Epithelial cell of proximal tubule (primary cell): ENCODE results near the gene PROCA1. TPM values are rescaled to one million over a fixed set of nuclear protein-coding genes. Genes with fewer than 3 reads are reported as not detected.

Experiments used
- DNase-seq: peaks from one replicate; pipeline ENCODE4 v3.0.0-alpha.2; 2011; ENCODE audit warnings: low read depth
- H3K4me3 ChIP-seq: 2 replicates; pipeline ENCODE4 v1.5.1; 2011; ENCODE audit warnings: low read depth, mild to moderate bottlenecking, low read length
- total RNA-seq: library from RNA; depleted of rRNA; stranded (reverse); fragments of >200 nt; gene quantifications from 2 replicates; pipeline ENCODE4 v1.2.3, GENCODE V29; 2015
- TF ChIP-seq, protein P1 (sequence below): conservative IDR thresholded peaks from 2 replicates; pipeline ENCODE4 v1.5.1; 2012; ENCODE audit warnings: low read depth, mild to moderate bottlenecking, low read length

PROCA1 gene
- total RNA-seq, 1 donor from 2014 or later, result under 0.01 TPM

DNA sequence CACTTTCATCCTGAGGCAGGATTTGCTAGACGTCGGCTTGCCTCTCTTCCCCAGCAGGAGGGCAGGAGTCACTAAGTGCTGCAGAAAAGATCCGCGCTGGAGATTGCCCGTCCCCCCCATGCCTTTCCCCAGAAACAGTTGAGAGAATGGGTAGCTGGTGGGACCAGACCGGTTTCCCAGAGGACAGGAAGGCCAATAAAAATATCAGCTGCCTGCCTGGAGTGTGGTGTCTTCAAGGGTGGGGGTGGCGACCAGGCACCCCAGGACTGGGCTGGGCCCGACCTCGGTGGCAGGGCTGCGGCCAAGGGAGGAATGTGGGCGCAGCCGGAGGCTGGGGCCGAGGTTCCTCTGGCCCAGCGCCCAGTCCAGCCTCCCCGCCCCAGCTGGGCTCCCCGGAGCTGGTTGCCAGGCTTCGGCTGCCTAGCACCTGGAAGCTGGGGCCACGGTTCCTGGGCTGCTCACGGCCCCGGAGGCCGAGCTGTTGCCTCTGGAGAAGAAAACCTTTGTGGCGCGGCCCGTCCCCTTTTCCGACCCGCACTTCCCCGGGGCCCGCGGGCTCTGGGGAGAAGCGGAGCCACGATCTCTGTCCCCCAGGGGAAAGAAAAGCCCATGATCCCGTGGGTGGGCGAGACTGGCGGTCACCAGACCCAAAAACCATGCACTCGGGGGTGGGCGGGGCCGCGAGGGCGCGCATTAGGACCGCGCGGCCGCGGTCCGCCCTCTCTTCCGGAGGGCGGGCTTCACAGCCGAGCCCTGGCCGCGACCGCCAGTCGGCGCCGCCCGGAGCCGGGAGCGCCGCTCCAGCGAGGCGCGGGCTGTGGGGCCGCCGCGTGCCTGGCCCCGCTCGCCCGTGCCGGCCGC, 31.8 kb upstream of the PROCA1 start, which contains the start of gene TRAF4:
Gene TRAF4 (plus strand): TSS at position 769 of the 861 bp plus-strand sequence. CDS start 102 bp downstream, outside the sequence.
- TF ChIP-seq, protein P1, sequence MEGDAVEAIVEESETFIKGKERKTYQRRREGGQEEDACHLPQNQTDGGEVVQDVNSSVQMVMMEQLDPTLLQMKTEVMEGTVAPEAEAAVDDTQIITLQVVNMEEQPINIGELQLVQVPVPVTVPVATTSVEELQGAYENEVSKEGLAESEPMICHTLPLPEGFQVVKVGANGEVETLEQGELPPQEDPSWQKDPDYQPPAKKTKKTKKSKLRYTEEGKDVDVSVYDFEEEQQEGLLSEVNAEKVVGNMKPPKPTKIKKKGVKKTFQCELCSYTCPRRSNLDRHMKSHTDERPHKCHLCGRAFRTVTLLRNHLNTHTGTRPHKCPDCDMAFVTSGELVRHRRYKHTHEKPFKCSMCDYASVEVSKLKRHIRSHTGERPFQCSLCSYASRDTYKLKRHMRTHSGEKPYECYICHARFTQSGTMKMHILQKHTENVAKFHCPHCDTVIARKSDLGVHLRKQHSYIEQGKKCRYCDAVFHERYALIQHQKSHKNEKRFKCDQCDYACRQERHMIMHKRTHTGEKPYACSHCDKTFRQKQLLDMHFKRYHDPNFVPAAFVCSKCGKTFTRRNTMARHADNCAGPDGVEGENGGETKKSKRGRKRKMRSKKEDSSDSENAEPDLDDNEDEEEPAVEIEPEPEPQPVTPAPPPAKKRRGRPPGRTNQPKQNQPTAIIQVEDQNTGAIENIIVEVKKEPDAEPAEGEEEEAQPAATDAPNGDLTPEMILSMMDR, result no peak
- peak within 1 kb of the TSS; percentile 97 for H3K4me3 ChIP-seq
- no peak for DNase-seq

DNA sequence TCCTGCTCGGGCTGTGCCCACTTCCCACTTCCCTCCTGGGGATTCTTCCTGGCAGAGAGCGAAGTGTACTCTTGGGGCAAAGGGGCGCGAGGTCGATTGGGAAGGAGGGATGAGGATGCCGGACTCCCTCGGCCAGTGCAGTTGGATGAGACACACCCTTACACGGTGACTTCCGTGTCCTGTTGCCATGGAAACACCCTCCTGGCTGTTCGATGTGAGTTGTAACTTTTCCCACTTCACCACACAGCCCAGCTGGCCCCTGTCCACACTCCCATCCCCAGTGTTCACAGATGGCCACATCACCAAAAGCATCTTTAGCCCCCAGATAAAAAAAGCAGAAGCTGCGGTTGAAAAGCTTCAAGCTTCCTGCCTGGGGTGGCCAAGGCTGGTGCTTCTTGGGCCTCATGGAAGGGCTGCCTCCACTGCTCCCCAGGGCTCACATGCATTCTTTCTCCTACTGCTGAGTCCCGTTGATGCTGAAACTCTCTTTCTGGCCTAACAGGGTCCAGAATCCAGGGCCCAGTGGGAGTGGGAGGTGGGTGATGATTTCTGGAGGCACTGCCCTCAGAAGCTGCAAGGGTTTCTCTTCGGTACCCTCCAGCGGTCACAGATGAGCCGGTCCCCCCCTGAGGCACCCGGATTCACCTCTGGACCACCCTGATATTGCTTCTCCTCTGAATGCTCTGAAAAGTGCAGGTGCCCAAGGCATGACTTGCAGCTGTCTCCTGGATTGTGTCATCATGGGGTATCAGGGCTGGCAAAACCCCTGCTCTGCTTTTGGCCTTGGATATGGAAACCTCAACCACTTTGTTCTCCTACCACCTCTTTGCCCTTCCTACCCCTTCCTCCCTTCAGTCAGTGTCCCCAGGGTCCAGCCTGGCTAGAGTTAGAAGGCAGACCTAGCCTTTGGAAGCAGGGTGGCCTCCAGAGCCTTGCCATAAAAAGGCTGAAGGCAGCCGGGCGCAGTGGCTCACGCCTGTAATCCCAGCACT, 30.0 kb upstream of the PROCA1 start:
- TF ChIP-seq, protein P1, result no peak
- DNase-seq, result no peak
- no peak overlapping the region for H3K4me3 ChIP-seq

DNA sequence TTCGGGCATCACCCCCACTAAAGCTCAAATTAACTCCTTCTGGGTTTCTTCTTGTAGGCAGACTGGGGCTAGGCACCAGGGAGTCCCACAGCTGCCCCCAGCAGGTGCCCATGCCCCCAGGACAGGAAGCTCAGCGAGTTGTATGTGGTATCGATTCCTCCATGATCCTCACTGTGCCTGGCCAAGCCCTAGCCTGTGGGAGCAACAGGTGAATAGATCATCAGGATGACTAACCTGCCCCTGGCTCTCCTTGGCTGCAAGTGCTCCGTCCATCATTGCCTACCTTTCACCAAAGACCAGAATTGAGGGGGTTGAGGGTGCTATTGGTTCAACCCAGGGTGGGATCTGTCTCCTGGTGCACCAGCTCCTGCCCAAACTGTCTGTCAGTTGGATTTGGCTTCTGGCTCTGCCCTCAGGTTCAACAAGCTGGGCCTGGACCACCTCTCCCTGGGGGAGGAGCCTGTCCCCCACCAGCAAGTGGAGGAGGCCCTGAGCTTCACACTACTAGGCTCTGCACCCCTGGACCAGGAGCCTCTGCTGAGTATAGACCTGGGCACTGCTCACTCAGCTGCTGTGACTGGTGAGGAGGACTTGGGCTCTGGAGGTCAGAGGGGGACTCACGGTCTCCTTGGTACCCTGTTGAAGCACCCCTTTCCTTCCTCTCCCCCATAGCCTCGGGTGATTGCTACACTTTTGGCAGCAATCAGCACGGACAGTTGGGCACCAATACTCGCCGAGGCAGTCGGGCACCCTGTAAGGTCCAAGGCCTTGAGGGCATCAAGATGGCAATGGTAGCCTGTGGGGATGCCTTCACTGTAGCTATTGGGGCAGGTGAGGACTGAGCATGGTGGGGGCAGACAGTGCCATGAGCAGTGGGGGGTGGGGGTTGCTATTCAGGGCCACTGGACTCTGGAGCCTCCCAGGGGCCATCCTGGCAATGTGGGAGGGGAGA, 29.0 kb upstream of the PROCA1 start:
- H3K4me3 ChIP-seq, result no peak overlapping the region
- no peak for DNase-seq
- TF ChIP-seq, protein P1, result no peak

DNA sequence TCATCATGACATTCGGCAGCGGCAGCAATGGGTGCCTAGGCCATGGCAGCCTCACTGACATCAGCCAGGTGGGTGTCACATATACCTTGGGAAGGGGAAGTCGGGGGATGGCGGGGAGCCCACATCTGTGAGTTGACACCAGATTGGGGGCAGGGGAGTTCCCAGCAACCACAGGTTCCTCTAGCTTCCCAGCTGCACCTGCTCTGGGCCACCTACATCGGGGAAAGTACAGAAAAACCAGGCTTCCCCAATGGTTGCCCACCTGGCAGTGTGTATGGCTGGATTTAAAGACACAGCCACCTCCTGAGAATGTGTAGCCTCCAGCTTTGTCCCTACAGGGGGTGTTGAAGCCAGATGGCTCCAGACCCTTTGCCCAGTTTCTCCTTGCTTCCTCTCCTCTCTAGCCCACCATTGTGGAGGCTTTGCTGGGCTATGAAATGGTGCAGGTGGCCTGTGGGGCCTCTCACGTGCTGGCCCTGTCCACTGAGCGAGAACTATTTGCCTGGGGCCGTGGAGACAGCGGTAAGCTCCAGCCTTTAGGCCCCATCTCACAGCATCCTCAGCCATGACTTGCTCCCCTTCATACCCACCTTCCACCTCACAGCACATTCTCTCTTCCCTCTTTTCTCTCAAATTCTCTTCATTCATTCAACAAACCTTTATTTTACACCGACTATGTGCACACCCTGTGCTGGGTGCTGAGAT, 27.1 kb upstream of the PROCA1 start:
- no peak for DNase-seq
- TF ChIP-seq, protein P1, result no peak
- no peak overlapping the region for H3K4me3 ChIP-seq

DNA sequence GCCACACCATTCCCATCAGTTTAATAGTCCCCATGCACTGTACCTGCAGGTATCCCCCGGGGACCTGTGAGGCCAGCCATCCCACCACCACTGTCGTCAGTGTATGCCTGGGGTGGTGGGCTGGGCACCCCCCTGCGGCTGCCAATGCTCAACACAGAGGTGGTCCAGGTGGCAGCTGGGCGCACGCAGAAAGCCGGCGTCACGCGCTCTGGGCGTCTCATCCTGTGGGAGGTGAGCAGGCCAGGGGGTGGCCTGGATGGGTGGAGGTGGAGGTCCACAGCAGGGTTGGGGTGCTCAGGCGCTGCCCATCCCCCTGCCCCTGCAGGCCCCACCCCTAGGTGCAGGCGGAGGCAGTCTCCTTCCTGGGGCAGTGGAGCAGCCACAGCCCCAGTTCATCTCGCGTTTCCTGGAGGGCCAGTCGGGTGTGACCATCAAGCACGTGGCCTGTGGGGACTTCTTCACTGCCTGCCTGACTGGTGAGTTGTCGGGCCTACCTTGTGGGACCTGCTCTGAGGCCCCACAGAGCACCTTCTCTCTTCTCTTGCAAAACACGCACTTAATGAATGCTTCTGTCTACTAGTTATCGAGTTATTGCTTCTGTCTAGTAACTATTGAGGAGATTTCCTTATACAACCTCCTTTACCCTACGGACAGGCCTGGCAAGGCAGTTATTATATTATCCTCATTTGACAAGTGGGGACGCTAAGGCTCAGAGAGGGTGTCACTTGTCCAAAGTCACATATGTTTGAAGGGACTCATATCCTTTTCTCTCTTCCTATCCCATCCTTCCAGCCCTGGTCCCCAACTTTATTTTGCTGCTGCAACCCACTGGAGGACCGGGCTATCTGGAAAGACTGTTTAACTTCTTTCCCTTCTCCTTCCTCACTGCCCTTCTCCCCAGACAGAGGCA, 26.3 kb upstream of the PROCA1 start:
- no peak for DNase-seq

More for the DNA sequence above, 26.3 kb upstream of the PROCA1 start:
- H3K4me3 ChIP-seq, result no peak overlapping the region
- TF ChIP-seq, protein P1, result no peak
